ENCODE data around the gene ATP6V0A1. TPM values are rescaled to one million over a fixed set of nuclear protein-coding genes. Genes with fewer than 3 reads are reported as not detected.
A peak's percentile ranks its signal among the peaks of the same experiment; 100 is the strongest.
"Not testable (repeated sequence)": the region's sequence is repeated elsewhere in the genome, so short reads cannot be mapped to it uniquely, and the experiment has no call there.

ATP6V0A1 gene
- total and polyA plus RNA-seq, 4 donors, result 44.4 to 203 (median 74.5) TPM

DNA sequence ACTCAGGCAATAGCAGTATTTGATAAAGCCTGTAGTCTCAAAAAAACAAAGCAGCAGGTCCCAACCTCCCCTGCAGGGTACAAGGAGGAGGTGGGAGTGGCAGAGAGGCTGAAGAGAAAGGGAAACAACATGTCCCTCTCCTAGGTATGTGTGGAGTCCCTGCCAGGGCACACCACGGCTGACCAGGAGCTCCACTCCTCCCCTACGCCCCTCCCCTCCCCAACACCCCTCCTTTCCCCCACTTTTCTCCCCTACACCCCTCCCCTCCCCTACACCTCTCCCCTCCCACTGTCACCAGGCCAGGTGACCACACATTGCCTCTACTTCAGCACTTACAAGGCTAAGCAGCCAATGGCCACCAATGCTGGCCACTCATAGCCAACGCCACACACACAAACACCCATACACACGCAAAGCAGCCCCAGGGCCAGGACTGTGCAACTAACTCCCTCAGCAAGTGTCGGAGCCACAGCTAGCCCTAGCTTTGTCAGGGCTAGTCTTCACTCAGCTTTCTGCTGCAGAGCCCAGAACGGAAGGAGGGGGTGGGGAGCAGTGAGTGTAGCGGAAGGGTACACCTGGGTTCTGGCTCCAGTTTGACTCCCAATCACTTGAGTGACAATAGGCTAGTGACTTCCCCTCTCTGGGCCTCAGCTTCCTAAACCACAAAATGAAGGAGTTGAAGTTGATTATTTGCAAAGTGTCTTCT is 43.8 kb upstream of the ATP6V0A1 start:
- WGBS, 2 donors, result 14 to 21% methylated on average over 7 of the region's 7 CpGs
- TF ChIP-seq, protein P1, sequence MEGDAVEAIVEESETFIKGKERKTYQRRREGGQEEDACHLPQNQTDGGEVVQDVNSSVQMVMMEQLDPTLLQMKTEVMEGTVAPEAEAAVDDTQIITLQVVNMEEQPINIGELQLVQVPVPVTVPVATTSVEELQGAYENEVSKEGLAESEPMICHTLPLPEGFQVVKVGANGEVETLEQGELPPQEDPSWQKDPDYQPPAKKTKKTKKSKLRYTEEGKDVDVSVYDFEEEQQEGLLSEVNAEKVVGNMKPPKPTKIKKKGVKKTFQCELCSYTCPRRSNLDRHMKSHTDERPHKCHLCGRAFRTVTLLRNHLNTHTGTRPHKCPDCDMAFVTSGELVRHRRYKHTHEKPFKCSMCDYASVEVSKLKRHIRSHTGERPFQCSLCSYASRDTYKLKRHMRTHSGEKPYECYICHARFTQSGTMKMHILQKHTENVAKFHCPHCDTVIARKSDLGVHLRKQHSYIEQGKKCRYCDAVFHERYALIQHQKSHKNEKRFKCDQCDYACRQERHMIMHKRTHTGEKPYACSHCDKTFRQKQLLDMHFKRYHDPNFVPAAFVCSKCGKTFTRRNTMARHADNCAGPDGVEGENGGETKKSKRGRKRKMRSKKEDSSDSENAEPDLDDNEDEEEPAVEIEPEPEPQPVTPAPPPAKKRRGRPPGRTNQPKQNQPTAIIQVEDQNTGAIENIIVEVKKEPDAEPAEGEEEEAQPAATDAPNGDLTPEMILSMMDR (IDR thresholded peaks at IDR 0.05; ENCODE audit: control extremely low read depth, extremely low read depth), result no peak
- DNase-seq (peak in 1 of 3 donors; percentile 39), ATAC-seq (ENCODE audit: insufficient read depth, low FRiP score) (no peak)
- Histone ChIP-seq H3K27me3 (ENCODE audit: control insufficient read depth in 3 of 3, insufficient read depth in 3 of 3, low read length in 2 of 3) (no peaks in the 10 kb centered on the region), H3K9me3 (ENCODE audit: control insufficient read depth in 4 of 4, insufficient read depth in 3 of 4, low read length in 3 of 4) (no peaks in the 10 kb centered on the region), H3K4me3 (no peak overlapping the region), H3K9ac (ENCODE audit: insufficient read depth in 1 of 2, low read length in 2 of 2) (no peak overlapping the region), H3K27ac (ENCODE audit: low read depth in 1 of 2, low read length in 1 of 2) (peak overlapping the region; percentile 49 to 86), H3K36me3 (ENCODE audit: control insufficient read depth in 4 of 4, insufficient read depth in 4 of 4, low read length in 4 of 4) (peaks cover 0 to 2% (median 0%) of the 10 kb centered on the region in 4 donors), H3K4me1 (ENCODE audit: control insufficient read depth in 5 of 5, insufficient read depth in 5 of 5, low read length in 5 of 5) (peaks cover 3 to 34% (median 14%) of the 10 kb centered on the region in 5 donors)

GRCh38 chr17:42417981-42418380 is 40.7 kb upstream of the ATP6V0A1 start:
- H3K4me1 ChIP-seq (ENCODE audit: control insufficient read depth in 5 of 5, insufficient read depth in 5 of 5, low read length in 5 of 5), result peaks cover 2 to 24% (median 16%) of the 10 kb centered on the region in 5 donors
- H3K9me3 ChIP-seq (ENCODE audit: control insufficient read depth in 4 of 4, insufficient read depth in 3 of 4, low read length in 3 of 4); DNase-seq; H3K27ac ChIP-seq (ENCODE audit: low read depth in 1 of 2, low read length in 1 of 2); H3K4me3 ChIP-seq; ATAC-seq (ENCODE audit: insufficient read depth, low FRiP score); H3K36me3 ChIP-seq (ENCODE audit: control insufficient read depth in 4 of 4, insufficient read depth in 4 of 4, low read length in 4 of 4); H3K9ac ChIP-seq (ENCODE audit: insufficient read depth in 1 of 2, low read length in 2 of 2); H3K27me3 ChIP-seq (ENCODE audit: control insufficient read depth in 3 of 3, insufficient read depth in 3 of 3, low read length in 2 of 3): not testable (repeated sequence)
- WGBS, 2 donors, result 30 to 52% methylated on average over 5 of the region's 5 CpGs

DNA sequence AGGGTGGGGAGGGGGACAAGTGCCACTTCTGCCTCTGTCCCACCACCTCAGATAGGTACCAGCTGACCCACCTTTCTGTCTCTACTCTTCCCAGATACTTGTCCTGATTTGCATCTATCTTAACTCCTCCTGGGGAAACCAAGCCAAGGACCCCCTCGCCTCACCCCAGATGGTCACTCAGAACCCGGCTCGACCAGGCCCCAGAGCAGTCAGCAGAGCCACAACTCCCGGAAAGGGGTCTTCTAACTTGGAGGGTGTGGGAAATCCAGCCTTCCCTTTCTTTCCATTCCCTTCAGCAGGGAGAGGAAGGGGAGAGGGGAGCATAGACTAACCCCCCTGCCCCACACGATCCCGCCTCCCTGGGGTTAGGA is 37.6 kb upstream of the ATP6V0A1 start:
- H3K9ac ChIP-seq (ENCODE audit: insufficient read depth in 1 of 2, low read length in 2 of 2), result no peak overlapping the region
- ATAC-seq (ENCODE audit: insufficient read depth, low FRiP score) (no peak), DNase-seq (no peak)
- peak overlapping the region; percentile 96 to 99 for H3K27ac ChIP-seq (ENCODE audit: low read depth in 1 of 2, low read length in 1 of 2)
- H3K4me3 ChIP-seq, result peak overlapping the region; percentile 90
- 13 to 22% methylated on average over 6 of the region's 6 CpGs for WGBS, 2 donors
- no peaks in the 10 kb centered on the region for H3K9me3 ChIP-seq (ENCODE audit: control insufficient read depth in 4 of 4, insufficient read depth in 3 of 4, low read length in 3 of 4)
- TF ChIP-seq, protein P1 (IDR thresholded peaks at IDR 0.05; ENCODE audit: control extremely low read depth, extremely low read depth), result no peak
- peaks cover 2 to 21% (median 10%) of the 10 kb centered on the region in 5 donors for H3K4me1 ChIP-seq (ENCODE audit: control insufficient read depth in 5 of 5, insufficient read depth in 5 of 5, low read length in 5 of 5)
- peaks cover 0 to 2% (median 0%) of the 10 kb centered on the region in 4 donors for H3K36me3 ChIP-seq (ENCODE audit: control insufficient read depth in 4 of 4, insufficient read depth in 4 of 4, low read length in 4 of 4)
- no peaks in the 10 kb centered on the region for H3K27me3 ChIP-seq (ENCODE audit: control insufficient read depth in 3 of 3, insufficient read depth in 3 of 3, low read length in 2 of 3)

GRCh38 chr17:42421507-42422338 is 37.0 kb upstream of the ATP6V0A1 start:
- H3K36me3 ChIP-seq (ENCODE audit: control insufficient read depth in 4 of 4, insufficient read depth in 4 of 4, low read length in 4 of 4), result peaks cover 0 to 2% (median 0%) of the 10 kb centered on the region in 4 donors
- no peaks in the 10 kb centered on the region for H3K9me3 ChIP-seq (ENCODE audit: control insufficient read depth in 4 of 4, insufficient read depth in 3 of 4, low read length in 3 of 4)
- peak overlapping the region; percentile 90 for H3K4me3 ChIP-seq
- 1 to 2% methylated on average over 48 to 59 of the region's 59 CpGs for WGBS, 2 donors
- DNase-seq, result peak; percentile 51 to 70 (median 63)
- peak overlapping the region; percentile 96 to 99 for H3K27ac ChIP-seq (ENCODE audit: low read depth in 1 of 2, low read length in 1 of 2)
- TF ChIP-seq, protein P1 (IDR thresholded peaks at IDR 0.05; ENCODE audit: control extremely low read depth, extremely low read depth), result no peak
- peaks cover 2 to 21% (median 7%) of the 10 kb centered on the region in 5 donors for H3K4me1 ChIP-seq (ENCODE audit: control insufficient read depth in 5 of 5, insufficient read depth in 5 of 5, low read length in 5 of 5)
- peak; percentile 41 for ATAC-seq (ENCODE audit: insufficient read depth, low FRiP score)
- H3K9ac ChIP-seq (ENCODE audit: insufficient read depth in 1 of 2, low read length in 2 of 2), result peak overlapping the region; percentile 68 to 77
- no peaks in the 10 kb centered on the region for H3K27me3 ChIP-seq (ENCODE audit: control insufficient read depth in 3 of 3, insufficient read depth in 3 of 3, low read length in 2 of 3)
